ENCODE results near the gene GRB10. TPM values are rescaled to one million over a fixed set of nuclear protein-coding genes. Genes with fewer than 3 reads are reported as not detected.

The GRB10 gene
- total and polyA plus RNA-seq, 4 donors, result 11.6 to 68.6 (median 41.0) TPM

- DNase-seq (no peak), ATAC-seq (ENCODE audit: insufficient read depth, low FRiP score) (no peak)
- peaks cover 0 to 3% (median 1%) of the 10 kb centered on the region in 4 donors for H3K36me3 ChIP-seq (ENCODE audit: control insufficient read depth in 4 of 4, insufficient read depth in 4 of 4, low read length in 4 of 4)
- H3K9me3 ChIP-seq (ENCODE audit: control insufficient read depth in 4 of 4, insufficient read depth in 3 of 4, low read length in 3 of 4), result peaks cover 0 to 2% (median 0%) of the 10 kb centered on the region in 4 donors
- H3K9ac ChIP-seq (ENCODE audit: insufficient read depth in 1 of 2, low read length in 2 of 2), result no peak overlapping the region
- WGBS, 2 donors, result 92 to 96% methylated on average over 8 of the region's 8 CpGs
- no peaks in the 10 kb centered on the region for H3K27me3 ChIP-seq (ENCODE audit: control insufficient read depth in 3 of 3, insufficient read depth in 3 of 3, low read length in 2 of 3)
- H3K4me3 ChIP-seq, result no peak overlapping the region
- peak overlapping the region in 1 of 2 donors; percentile 40 for H3K27ac ChIP-seq (ENCODE audit: low read depth in 1 of 2, low read length in 1 of 2)
- no peak for TF ChIP-seq CTCF (IDR thresholded peaks at IDR 0.05; ENCODE audit: control extremely low read depth, extremely low read depth)
- peaks cover 0 to 22% (median 6%) of the 10 kb centered on the region in 5 donors for H3K4me1 ChIP-seq (ENCODE audit: control insufficient read depth in 5 of 5, insufficient read depth in 5 of 5, low read length in 5 of 5)
Measured at GRCh38 chr7:50734246-50734645, 48.5 kb downstream of the GRB10 start.

- ATAC-seq (ENCODE audit: insufficient read depth, low FRiP score), result peak; percentile 81
- Histone ChIP-seq H3K27ac (ENCODE audit: low read depth in 1 of 2, low read length in 1 of 2) (peak overlapping the region in 1 of 2 donors; percentile 62), H3K36me3 (ENCODE audit: control insufficient read depth in 4 of 4, insufficient read depth in 4 of 4, low read length in 4 of 4) (peaks cover 0 to 3% (median 1%) of the 10 kb centered on the region in 4 donors), H3K27me3 (ENCODE audit: control insufficient read depth in 3 of 3, insufficient read depth in 3 of 3, low read length in 2 of 3) (no peaks in the 10 kb centered on the region), H3K9ac (ENCODE audit: insufficient read depth in 1 of 2, low read length in 2 of 2) (no peak overlapping the region), H3K4me1 (ENCODE audit: control insufficient read depth in 5 of 5, insufficient read depth in 5 of 5, low read length in 5 of 5) (peaks cover 0 to 24% (median 6%) of the 10 kb centered on the region in 5 donors), H3K4me3 (no peak overlapping the region), H3K9me3 (ENCODE audit: control insufficient read depth in 4 of 4, insufficient read depth in 3 of 4, low read length in 3 of 4) (peaks cover 0 to 2% (median 0%) of the 10 kb centered on the region in 4 donors)
- peak in 1 of 3 donors; percentile 63 for DNase-seq
- no peak for TF ChIP-seq CTCF (IDR thresholded peaks at IDR 0.05; ENCODE audit: control extremely low read depth, extremely low read depth)
- WGBS, 2 donors, result 66 to 75% methylated on average over 5 of the region's 5 CpGs
Measured at GRCh38 chr7:50733552-50733951, 49.1 kb downstream of the GRB10 start.

- 96 to 97% methylated on average over 21 of the region's 21 CpGs for WGBS, 2 donors
- H3K9me3 ChIP-seq (ENCODE audit: control insufficient read depth in 4 of 4, insufficient read depth in 3 of 4, low read length in 3 of 4), result peaks cover 0 to 2% (median 0%) of the 10 kb centered on the region in 4 donors
- peak overlapping the region in 1 of 2 donors; percentile 24 for H3K27ac ChIP-seq (ENCODE audit: low read depth in 1 of 2, low read length in 1 of 2)
- no peak overlapping the region for H3K4me3 ChIP-seq
- ATAC-seq (ENCODE audit: insufficient read depth, low FRiP score) (no peak), DNase-seq (no peak)
- peaks cover 0 to 27% (median 11%) of the 10 kb centered on the region in 5 donors for H3K4me1 ChIP-seq (ENCODE audit: control insufficient read depth in 5 of 5, insufficient read depth in 5 of 5, low read length in 5 of 5)
- TF ChIP-seq CTCF (IDR thresholded peaks at IDR 0.05; ENCODE audit: control extremely low read depth, extremely low read depth), result no peak
- no peak overlapping the region for H3K9ac ChIP-seq (ENCODE audit: insufficient read depth in 1 of 2, low read length in 2 of 2)
- peaks cover 0 to 3% (median 1%) of the 10 kb centered on the region in 4 donors for H3K36me3 ChIP-seq (ENCODE audit: control insufficient read depth in 4 of 4, insufficient read depth in 4 of 4, low read length in 4 of 4)
- H3K27me3 ChIP-seq (ENCODE audit: control insufficient read depth in 3 of 3, insufficient read depth in 3 of 3, low read length in 2 of 3), result no peaks in the 10 kb centered on the region
Measured at GRCh38 chr7:50731703-50732582, 50.8 kb downstream of the GRB10 start.

All from lung (tissue), 12 donors.